Suprapubic skin (tissue), 4 donors: ENCODE data around the gene TLR9.

Source experiments
- CTCF ChIP-seq, 2 donors: fragments of 200-600 bp in 1 of 2; fragments of 450-650 bp in 1 of 2; sonication (generic) in 1 of 2; IDR thresholded peaks; one replicate each; pipeline ENCODE4 v1.5.1; 2016 to 2019; ENCODE audit warnings: antibody characterized with exemption in 2 of 2, mild to moderate bottlenecking in 1 of 2, moderate library complexity in 1 of 2
- POLR2A ChIP-seq, 2 donors: fragments of 450-650 bp; IDR thresholded peaks; one replicate each; pipeline ENCODE4 v1.6.1; 2017; ENCODE audit warnings: antibody characterized with exemption in 2 of 2, mild to moderate bottlenecking in 2 of 2, moderate library complexity in 2 of 2
- POLR2AphosphoS5 ChIP-seq, 3 donors: sonication (generic); formaldehyde crosslinking; IDR thresholded peaks; one replicate each; pipeline ENCODE4 v1.6.1; 2017; ENCODE audit warnings: antibody characterized with exemption in 3 of 3

GRCh38 chr3:52210037-52210436 lies 15.4 kb downstream of the TLR9 start:
- no peak for TF ChIP-seq CTCF (IDR thresholded peaks at IDR 0.05)
- no peak for TF ChIP-seq POLR2AphosphoS5 (IDR thresholded peaks at IDR 0.05)
- TF ChIP-seq POLR2A (IDR thresholded peaks at IDR 0.05) = no peak
